GM20431 (cell line): ENCODE data around the gene GBGT1.
"Not testable (repeated sequence)": the region's sequence is repeated elsewhere in the genome, so short reads cannot be mapped to it uniquely, and the experiment has no call there.

Experiments used
- in situ Hi-C: fragments of 300-500 bp; cut with MseI, MboI; formaldehyde crosslinking; loops from one replicate; pipeline ENCODE4 v1.15.0; 2020; ENCODE audit warnings: low sequenced_read_pairs; ENCODE audit not compliant: unreplicated experiment

The GBGT1 gene

DNA sequence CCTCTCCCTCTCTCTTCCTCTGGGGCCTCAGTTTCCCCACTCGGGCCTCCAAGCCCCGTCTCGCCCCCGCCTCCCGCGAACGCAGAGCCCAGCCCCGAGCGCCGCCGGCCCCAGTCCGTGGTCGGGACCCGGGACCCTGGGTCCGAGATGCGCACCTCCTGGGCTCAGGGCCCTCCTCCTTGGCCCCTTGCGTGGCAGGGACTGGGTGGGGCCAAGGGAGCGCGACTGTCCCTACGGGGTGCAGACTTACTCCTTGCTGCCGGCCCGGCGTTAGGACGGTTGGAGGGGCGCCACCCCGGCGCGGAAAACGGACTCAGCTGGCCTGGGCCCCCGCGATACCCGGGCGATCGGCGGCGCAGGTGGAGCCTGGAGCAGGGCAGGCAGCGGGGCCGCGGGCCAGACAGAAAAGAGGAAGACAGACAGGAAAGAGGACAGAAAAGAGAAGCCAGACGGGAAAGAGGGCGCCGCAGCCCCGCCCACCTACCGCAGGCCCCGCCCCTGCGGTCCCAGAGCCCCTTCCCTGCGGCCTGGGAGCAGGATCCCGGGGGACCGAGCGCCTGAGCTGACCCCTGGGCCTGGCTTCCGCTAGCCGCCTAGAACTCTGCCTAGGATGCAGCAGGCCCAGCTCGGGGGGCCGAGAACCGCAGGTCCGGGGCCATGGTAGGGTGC, at the start of gene GBGT1:
Gene GBGT1, minus strand, starts transcription at position 411 of the 669 bp plus-strand sequence. CDS start 1,502 bp downstream, outside the sequence.
- in situ Hi-C loops = no loop called here

DNA sequence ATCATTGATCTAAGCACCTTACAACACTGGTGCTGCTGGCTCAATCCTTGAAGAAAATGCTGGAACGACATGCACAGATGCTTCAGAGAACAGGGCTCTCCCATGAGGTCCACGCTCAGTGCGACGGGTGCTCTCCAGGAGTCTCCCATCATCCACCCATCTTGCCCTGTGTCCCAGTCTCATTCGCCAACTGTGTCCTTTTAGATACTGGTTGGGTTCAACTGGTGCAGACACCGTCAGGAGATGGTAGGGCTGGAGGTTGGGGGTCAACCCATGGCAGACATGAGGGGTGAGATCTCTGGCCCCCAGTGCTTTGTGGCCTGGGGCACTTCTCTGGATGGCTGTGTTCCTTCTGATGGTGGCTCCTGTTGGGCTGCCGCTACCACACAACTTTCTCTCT, 46.9 kb upstream of the GBGT1 start:
- in situ Hi-C loops = no loop called here

DNA sequence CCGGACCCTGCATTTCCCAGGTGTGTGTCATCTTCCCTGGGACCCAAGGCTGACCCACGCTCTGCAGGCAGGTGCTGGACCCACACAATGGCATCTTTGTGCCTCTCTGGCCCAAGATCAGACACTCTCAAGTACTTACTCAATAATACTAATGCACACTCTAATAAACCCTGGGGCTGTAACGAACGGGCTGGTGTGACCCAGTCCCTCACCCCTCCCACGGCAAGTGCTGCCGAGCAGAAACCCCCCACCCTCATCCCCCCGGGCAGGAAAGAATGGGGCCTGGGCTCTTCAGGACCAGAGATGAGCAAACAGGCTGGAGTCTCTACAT, 46.5 kb upstream of the GBGT1 start:
- in situ Hi-C loops = no loop called here

DNA sequence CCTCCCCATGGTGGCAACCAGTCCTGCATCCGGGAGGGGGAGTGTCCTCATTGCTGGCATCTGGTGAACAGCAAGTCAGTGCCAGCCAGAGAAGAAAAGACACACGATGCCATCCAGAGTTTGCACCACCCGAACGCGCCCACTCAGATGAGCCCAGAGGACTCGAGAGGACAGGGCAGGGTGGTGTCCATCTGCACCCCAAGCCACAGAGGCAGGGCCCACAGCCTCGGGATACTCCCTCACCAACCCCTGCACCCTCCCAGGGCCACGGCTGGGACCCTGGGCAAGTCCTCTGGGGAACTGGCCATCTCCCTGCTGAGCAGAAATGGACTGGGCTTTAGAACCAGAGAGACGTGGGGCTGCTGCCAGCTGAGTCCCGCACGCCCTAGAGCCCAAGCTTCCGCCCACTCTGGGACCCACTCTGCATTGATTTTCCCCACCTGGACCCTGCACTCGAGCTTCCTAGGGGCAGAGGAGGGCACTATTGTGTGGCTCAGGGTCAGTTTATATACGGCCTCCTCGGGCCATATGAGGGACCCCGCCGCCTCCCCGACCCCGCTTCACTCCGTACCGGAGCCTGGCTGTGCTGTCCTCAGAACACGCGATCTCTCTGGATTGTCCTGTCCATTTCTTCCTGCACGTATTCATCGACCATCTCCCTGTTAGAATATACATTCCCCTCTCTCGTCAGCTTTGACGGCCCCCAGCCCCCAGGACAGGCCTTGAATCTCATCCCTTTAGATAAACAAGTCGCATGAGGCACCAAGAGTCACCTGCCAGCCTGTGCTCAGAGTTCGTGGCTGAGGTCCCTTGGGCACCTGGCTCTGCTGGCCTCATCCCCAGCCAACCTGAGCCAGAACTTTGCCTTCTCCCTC, 45.9 kb upstream of the GBGT1 start:
- in situ Hi-C loops = not testable (repeated sequence)

DNA sequence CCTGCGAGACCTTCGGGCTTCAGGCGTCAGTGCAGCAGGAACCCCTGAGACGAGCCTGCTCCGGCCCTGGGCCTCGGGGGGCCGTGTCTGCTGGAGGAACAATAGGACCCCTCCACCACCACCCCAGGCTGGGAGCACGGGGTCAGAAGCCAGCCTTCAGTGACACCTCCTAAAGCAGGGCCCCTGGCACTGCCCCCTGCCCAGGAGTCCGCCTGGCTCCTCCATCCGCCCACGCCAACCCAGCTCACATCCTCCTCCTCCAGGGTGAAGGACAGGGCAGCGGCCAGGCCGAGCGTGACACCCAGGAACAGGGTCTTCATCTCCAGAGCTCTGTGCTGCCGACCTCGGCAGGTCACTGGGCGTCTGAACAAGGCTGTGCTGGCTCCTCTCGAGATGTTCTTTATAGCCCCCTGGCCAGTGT, 45.2 kb upstream of the GBGT1 start, which contains the start of gene OBP2B:
Gene OBP2B, minus strand, starts transcription at position 371 of the 421 bp plus-strand sequence. Its CDS starts 51 bp downstream, at position 320.
- in situ Hi-C loops = not testable (repeated sequence)

DNA sequence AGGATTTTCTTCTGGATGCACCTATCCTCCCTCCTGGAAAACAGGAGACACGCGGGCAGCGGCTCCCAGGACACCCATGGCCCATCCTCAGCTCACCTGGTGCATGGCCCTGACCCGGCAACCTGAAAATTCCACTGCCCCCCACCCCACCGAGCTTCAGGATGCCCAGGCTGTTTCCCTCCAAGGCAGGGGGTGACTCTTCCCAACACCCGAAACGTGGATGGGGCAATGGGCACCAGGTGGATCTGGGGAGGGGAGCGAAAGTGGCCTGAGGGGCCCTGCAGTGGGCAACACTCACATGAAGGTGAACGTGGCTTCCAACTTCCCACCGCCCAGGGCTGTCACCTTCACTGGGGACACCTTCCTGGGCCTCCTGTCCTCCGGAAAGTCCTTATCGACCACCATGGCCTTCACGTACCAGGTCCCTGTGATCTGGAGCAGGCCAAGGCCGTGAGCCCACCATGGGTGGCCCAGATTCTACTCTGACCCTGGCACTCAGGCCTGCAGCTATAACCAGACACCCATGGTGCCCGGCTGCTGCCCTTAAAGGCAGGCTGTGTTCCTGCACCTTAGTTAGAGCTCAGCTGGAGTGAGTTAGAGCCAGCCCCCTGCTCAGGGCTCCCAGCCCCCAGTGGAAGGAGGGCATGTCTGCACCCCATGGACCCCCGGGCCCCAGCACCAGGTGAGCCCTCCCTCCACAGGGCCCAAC, 44.6 kb upstream of the GBGT1 start:
- in situ Hi-C loops = not testable (repeated sequence)

DNA sequence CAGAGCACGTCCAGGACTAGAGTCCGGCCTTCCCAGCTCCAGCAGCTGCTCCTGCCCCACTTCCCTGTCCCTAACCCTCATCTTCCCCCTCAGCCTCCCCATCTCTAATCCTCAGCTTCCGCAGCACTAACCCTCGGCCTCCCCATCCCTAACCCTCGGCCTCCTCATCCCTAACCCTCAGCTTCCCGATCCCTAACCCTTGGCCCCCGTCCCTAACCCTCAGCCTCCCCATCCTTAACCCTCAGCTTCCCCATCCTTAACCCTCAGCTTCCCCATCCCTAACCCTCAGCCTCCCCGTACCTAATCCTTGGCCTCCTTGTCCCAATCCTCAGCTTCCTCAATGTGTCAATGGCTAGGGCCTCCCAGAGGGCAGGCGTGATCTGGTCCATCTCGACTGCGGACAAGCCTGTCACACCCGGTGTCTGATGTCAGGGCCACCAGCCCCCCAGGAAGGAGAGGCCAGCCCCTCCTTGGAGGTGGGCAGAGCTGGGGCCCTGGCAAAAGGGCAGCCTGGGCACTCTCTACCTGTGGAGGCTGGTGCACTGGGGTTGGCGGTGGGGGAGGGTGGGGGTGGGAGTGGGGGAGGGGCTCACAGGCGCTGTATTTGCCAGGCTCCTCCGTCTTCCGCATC, 43.9 kb upstream of the GBGT1 start:
- in situ Hi-C loops = no loop called here

DNA sequence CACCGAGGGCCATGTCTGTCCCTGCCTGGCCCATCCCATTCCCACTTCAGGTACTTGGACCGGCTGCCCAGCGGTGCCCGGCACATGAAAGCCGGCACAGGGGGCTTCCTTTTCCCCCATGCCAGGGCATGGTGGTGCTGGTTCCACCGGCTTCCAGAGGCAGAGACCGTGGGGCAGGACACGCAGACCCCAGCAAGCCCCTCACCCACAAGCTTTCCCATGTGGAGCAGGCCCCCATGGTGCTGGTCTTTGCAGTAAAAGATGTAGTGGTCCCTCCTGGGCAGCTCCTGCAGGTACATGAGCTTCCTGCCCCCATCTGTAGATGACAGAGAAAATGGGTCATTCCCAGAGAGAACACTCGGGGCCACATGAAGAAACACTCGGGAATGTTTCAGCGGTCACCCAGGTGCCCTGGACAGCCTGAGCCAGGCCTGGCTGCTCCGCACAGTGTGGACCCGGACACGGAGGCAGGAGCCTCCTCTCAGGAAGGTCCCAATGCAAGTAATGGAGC, 43.4 kb upstream of the GBGT1 start:
- in situ Hi-C loops = no loop called here

DNA sequence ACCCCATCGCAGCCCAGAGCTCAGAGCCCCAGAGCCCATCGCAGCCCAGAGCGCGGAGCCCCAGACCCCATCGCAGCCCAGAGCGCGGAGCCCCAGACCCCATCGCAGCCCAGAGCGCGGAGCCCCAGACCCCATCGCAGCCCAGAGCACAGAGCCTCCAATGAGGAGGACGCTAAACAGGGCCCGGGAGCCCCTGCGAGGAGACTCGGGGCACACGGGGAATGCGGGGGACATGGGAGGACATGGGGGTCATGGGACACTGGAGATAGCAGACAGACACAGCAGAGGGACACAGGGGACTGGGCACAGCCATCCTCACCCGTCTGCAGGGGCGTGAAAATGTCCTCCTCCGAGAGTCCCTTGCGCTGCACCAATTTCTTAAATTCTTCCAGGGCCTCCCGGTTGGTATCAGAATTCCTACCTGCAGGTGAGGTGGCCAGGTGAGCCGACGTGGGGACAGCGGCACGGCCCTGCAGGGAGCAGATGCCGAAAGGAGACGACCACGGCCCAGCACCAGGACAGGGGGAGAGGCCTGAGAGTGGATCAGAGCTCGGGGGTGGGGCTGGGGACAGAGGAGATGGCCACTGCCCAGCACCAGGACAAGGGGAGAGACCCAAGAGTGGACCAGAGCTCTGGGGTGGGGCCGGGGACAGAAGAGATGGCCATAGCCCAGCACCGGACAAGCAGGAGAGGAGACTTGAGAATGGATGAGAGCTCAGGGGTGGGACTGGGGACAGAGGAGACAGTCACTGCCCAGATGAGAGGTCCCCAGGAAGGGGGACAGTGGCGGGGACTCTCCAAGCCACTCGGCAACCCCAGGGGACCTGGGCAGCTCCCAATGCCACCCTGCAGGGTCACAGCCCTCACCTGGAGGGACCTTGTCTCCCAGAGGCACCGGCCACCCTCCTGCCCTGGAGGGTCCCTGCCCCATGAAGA, 42.5 kb upstream of the GBGT1 start:
- in situ Hi-C loops = no loop called here

DNA sequence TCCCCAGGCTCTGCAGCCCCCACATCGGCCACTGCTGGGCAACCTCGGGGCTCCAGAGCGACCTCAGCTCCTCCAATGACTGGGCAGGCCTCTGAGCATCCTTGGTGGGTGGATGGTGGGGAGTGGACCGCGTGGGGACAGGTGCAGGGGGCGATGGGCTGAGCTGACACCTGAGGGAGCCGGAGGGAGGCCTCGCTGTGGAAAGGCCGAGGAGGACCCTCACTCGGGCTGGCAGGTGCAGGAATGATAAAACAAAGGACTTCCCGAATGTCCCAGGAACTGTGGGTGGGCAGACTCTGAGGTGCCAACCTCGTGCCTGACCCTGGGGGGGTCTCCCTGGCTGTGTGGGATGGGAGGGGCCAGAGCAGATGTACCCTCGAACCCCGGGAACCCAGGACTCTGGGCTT, 41.8 kb upstream of the GBGT1 start:
- in situ Hi-C loops = not testable (repeated sequence)

DNA sequence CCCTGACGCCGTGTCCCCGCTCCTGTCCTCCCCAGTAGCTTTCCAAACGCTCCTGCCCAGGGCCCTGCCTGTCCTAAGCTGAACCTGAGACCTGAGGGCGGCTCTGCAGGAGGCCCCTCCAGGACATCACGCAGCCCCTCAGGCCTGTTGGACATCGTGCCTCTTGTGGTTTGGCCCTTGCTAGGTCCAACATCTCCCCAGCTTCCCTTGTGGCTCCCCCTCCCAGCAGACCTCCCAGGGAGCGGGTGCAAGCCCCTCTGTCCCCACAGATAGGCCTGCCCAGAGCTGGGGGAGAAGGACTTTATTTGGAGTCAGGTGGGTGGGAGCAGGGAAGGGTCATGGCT, 41.3 kb upstream of the GBGT1 start:
- in situ Hi-C loops = no loop called here

DNA sequence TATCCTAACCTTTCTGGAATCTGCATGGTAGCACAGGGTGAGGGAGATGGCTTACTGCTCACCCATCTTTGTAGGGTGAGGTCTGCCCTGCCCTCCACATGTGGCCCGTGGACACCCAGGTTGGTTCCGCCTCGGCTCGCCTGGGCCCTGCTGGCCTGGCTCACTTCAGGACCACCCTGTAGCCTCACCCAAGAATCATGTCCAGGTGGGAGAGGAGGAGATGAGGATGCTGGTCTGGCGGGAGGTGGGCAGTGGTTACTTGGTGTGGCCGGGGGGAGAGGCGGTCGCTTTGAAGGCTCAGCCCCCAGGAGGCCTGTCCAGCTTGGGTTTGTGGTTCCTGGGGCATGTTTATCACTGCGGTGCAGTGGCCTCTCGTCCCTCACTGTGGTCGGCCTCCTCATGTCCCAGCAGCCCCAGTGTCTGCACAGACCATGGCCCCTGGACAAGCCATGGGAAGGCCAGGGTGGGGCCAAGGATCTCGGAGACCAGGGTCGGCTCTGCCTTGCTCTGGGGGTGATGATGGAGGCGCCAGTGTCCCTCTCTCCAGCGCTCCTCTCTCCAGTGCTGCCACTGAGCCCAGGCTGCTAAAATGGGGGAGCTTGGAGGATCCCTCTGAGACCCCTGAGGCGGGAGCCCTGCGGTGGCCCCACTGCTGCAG, 40.8 kb upstream of the GBGT1 start:
- in situ Hi-C loops = no loop called here

DNA sequence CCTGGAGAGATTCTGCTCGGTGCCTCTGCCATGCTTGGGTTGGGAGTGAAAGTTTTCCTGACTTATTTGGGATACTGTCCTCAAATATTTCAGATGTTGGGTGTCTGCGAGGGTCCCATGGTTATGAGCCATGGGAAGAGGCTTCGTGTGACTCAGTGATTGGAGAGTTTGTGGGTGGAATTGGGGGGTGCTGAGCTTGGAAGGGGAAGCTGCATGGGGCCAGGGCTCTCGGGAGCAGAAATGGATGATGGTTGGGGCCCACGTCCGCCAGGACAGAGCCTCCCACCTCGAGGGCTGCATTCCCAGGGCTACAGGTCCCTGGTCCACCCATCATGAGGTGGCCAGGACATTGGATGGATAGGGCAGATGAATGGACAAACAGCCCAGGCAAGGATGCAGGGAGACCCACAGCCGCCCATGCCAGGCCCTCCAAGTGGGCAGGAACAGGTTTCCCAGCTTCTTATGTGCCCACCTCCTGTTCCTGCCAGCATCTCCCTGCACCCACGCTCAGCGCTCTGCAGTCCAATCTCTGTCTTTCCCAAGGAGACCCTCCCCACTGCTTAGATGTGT, 39.9 kb upstream of the GBGT1 start:
- in situ Hi-C loops = no loop called here

DNA sequence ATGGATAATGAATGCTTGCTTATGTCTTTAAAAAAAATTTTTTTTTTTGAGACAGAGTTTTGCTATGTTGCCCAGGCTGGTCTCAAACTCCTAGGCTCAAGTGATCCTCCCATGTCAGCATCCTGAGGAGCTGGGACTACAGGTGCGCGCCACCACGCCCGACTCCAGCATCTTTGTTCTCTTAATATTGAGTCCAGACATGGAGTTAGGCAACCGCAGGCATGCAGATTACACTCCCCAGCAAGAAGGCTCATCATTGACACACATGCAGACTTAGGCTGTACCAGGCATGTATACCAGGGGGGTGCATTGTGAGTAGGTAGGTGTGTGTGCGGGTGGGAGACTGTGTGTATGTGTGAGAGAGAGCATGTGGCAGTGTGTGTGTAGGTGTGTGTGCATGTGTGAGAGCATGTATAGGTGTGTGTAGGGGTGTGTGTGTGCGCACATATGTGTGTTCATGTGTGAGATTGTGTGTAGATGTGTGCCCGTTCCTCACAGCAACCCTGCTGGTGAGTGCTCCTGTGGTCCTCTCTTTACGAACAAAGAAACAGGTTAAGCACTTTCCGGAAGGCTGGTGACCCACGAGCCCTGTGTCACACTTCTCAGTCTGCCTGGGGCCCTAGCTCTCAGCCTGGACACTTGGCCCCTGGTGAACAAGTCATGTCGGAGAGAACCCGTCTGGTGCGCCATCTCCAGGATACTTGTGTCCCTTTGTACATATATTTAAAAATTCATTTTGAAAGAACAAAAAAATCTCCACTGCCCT, 39.2 kb upstream of the GBGT1 start:
- in situ Hi-C loops = no loop called here

DNA sequence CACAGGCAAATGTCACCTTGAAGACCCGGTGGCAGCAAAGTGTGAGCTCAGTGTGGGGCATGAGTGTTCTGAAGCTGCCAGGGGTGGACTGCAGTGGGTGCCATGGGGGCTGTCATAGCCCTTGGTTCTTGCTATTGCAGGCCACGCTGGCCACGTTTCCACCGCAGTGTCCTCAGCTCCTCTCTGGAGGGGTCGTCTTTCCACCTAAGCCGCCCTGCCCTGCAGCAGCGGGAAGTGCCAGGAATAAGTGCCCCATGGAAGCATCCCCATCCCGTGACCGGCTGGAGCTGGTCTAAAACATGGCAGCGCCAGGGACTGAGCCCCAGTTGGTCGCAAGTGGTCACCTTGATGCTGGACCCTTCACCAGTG, 38.4 kb upstream of the GBGT1 start:
- in situ Hi-C loops = no loop called here

DNA sequence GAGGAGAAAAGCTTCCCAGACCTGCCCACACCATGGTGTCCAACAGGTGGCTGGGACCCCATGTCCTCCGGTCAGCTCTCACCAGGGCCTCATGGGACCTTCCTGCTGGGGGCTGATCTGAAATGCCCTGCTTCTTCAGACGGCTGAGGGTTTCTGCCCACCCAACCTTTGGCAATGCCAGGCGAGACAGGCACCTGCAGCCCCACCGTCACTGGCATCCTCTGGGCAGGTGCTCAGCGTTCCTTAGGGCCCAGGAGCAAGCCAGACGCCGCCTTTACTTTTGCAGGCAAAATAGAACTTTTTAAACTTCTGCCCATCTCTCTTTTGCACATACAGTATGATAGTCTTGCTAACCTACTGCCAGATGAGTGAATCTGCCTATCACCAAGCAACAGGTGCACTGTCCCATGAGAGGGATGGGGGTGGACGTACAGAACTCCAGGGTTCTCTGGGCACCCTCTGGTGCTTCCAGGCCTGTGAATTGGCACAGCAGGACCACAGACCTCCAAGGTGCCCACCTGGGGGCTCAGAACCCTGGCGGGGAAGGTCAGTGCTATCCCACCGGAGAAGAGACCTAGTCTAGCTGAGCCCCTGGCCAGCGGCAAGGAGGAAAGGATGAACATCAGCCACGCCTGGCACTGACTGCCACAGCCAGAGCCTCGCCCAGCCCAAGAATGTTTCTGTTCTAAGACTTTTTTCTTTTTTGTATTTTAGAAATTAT, 37.9 kb upstream of the GBGT1 start:
- in situ Hi-C loops = no loop called here

DNA sequence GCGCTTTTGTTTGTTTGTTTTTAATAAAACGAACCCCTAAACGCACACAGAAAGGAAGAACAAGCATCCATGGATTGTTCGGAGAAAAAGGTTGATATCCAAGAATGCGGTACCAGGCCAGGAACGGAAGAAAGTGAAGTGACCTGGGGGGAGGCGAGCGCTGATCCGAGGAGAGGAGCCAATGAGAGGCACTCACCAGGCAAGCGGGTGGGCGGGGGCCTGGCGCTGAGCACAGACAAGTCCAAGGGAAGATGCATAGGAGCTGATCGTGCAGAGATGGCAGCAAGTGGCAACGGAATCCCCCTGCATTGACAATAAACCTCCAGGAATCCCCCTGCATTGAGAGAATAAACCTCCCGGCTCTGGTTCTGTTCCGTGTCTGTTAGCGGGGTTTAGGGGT, 36.9 kb upstream of the GBGT1 start:
- in situ Hi-C loops = no loop called here
